ENCODE data around the gene LAMA2. TPM values are rescaled to one million over a fixed set of nuclear protein-coding genes. Genes with fewer than 3 reads are reported as not detected.

LAMA2 gene
- total and polyA plus RNA-seq, 5 donors from 2014 or later, result 0.06 to 0.47 (median 0.09) TPM

- ATAC-seq (ENCODE audit: low read depth in 2 of 2) (no peak), DNase-seq (no peak)
- no peaks in the 10 kb centered on the region for H3K27me3 Mint-ChIP-seq
- no peaks in the 10 kb centered on the region for H3K36me3 Mint-ChIP-seq
- peaks cover 4 to 34% (median 14%) of the 10 kb centered on the region in 4 donors for H3K4me1 Mint-ChIP-seq
- Histone ChIP-seq H3K36me3 (ENCODE audit: control insufficient read depth, insufficient read depth, low read length) (no peaks in the 10 kb centered on the region), H3K27me3 (ENCODE audit: control insufficient read depth, insufficient read depth, low read length) (no peaks in the 10 kb centered on the region), H3K27ac (ENCODE audit: insufficient read depth, low read length, poor library complexity, severe bottlenecking) (peak overlapping the region; percentile 47), H3K9me3 (ENCODE audit: control insufficient read depth in 2 of 2, low read length in 2 of 2) (no peaks in the 10 kb centered on the region), H3K4me1 (ENCODE audit: control insufficient read depth, insufficient read depth, low read length, poor library complexity, severe bottlenecking) (peaks cover 13% of the 10 kb centered on the region), H3K4me3 (ENCODE audit: low read depth, low read length) (no peak overlapping the region)
- no peaks in the 10 kb centered on the region for H3K9me3 Mint-ChIP-seq
- no peak overlapping the region for H3K27ac Mint-ChIP-seq
- no peak overlapping the region for H3K4me3 Mint-ChIP-seq
Observed at GRCh38 chr6:129279343-129280292, 396.7 kb downstream of the LAMA2 start.

DNA sequence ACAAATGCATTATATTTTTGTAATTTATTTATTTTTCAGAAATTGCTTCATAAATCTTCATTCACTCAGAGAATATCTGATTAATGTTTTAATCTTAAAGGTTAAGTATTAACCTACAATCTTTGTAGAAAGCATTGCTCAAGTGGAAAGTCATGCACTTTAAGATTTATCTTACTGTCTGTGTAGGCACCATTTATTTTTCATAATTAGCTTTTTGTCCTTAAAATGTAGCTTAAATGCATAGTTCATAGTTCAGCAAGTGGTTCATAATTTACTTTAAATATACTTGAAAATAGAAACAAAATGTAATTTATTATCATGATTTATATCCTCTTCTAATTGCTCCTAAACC is 397.3 kb downstream of the LAMA2 start:
- Mint-ChIP-seq H3K4me1 (peaks cover 4 to 34% (median 14%) of the 10 kb centered on the region in 4 donors), H3K9me3 (no peaks in the 10 kb centered on the region), H3K36me3 (no peaks in the 10 kb centered on the region), H3K4me3 (no peak overlapping the region), H3K27me3 (no peaks in the 10 kb centered on the region), H3K27ac (no peak overlapping the region)
- Histone ChIP-seq H3K36me3 (ENCODE audit: control insufficient read depth, insufficient read depth, low read length) (no peaks in the 10 kb centered on the region), H3K27ac (ENCODE audit: insufficient read depth, low read length, poor library complexity, severe bottlenecking) (peak overlapping the region; percentile 47), H3K9me3 (ENCODE audit: control insufficient read depth in 2 of 2, low read length in 2 of 2) (no peaks in the 10 kb centered on the region), H3K27me3 (ENCODE audit: control insufficient read depth, insufficient read depth, low read length) (no peaks in the 10 kb centered on the region), H3K4me3 (ENCODE audit: low read depth, low read length) (no peak overlapping the region), H3K4me1 (ENCODE audit: control insufficient read depth, insufficient read depth, low read length, poor library complexity, severe bottlenecking) (peaks cover 13% of the 10 kb centered on the region)
- DNase-seq (no peak), ATAC-seq (ENCODE audit: low read depth in 2 of 2) (no peak)

DNA sequence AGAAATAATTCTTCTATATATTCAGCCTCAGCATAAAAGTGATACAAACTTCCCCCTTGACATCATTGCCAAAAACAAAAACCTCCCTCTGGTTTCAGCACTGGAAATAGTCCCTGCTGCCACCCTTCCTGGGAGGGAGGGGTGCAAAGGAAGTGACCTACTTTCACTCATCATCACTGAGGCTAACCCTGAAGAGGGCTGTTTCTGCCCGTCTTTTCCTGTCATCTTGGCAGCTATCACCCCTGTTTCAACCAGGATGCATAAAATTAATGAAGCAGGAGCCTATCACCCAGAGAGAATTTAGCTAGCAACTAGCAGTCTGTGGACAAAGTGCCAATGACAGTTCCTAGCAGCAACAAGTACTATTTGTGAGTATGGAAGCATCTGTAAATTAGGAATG is 397.8 kb downstream of the LAMA2 start:
- H3K27ac Mint-ChIP-seq, result peak overlapping the region in 2 of 3 donors; percentile 12 to 38
- H3K4me3 ChIP-seq (ENCODE audit: low read depth, low read length), result peak overlapping the region; percentile 43

GRCh38 chr6:129281168-129281796 is 398.3 kb downstream of the LAMA2 start:
- H3K4me1 ChIP-seq (ENCODE audit: control insufficient read depth, insufficient read depth, low read length, poor library complexity, severe bottlenecking), result peaks cover 13% of the 10 kb centered on the region
- H3K9me3 ChIP-seq (ENCODE audit: control insufficient read depth in 2 of 2, low read length in 2 of 2), result no peaks in the 10 kb centered on the region
- no peaks in the 10 kb centered on the region for H3K27me3 ChIP-seq (ENCODE audit: control insufficient read depth, insufficient read depth, low read length)
- DNase-seq, result no peak
- no peak for ATAC-seq (ENCODE audit: low read depth in 2 of 2)
- no peaks in the 10 kb centered on the region for H3K36me3 ChIP-seq (ENCODE audit: control insufficient read depth, insufficient read depth, low read length)
- Mint-ChIP-seq H3K27ac (peak overlapping the region in 2 of 3 donors; percentile 38 to 53), H3K4me1 (peaks cover 4 to 34% (median 14%) of the 10 kb centered on the region in 4 donors), H3K9me3 (no peaks in the 10 kb centered on the region), H3K27me3 (no peaks in the 10 kb centered on the region), H3K36me3 (no peaks in the 10 kb centered on the region), H3K4me3 (peak overlapping the region in 2 of 4 donors; percentile 9 to 17)
- H3K4me3 ChIP-seq (ENCODE audit: low read depth, low read length), result peak overlapping the region; percentile 43
- peak overlapping the region; percentile 34 for H3K27ac ChIP-seq (ENCODE audit: insufficient read depth, low read length, poor library complexity, severe bottlenecking)

More for the DNA sequence above, 397.8 kb downstream of the LAMA2 start:
- no peaks in the 10 kb centered on the region for H3K27me3 ChIP-seq (ENCODE audit: control insufficient read depth, insufficient read depth, low read length)
- H3K4me1 Mint-ChIP-seq, result peaks cover 4 to 34% (median 14%) of the 10 kb centered on the region in 4 donors
- ATAC-seq (ENCODE audit: low read depth in 2 of 2) (peak; percentile 63 to 68), DNase-seq (peak; percentile 4 to 75 (median 30))
- H3K27me3 Mint-ChIP-seq, result no peaks in the 10 kb centered on the region
- H3K9me3 Mint-ChIP-seq, result no peaks in the 10 kb centered on the region
- H3K27ac ChIP-seq (ENCODE audit: insufficient read depth, low read length, poor library complexity, severe bottlenecking), result peak overlapping the region; percentile 34
- H3K36me3 ChIP-seq (ENCODE audit: control insufficient read depth, insufficient read depth, low read length), result no peaks in the 10 kb centered on the region
- peak overlapping the region in 3 of 4 donors; percentile 6 to 18 (median 9) for H3K4me3 Mint-ChIP-seq
- H3K9me3 ChIP-seq (ENCODE audit: control insufficient read depth in 2 of 2, low read length in 2 of 2), result no peaks in the 10 kb centered on the region
- no peaks in the 10 kb centered on the region for H3K36me3 Mint-ChIP-seq
- peaks cover 13% of the 10 kb centered on the region for H3K4me1 ChIP-seq (ENCODE audit: control insufficient read depth, insufficient read depth, low read length, poor library complexity, severe bottlenecking)

DNA sequence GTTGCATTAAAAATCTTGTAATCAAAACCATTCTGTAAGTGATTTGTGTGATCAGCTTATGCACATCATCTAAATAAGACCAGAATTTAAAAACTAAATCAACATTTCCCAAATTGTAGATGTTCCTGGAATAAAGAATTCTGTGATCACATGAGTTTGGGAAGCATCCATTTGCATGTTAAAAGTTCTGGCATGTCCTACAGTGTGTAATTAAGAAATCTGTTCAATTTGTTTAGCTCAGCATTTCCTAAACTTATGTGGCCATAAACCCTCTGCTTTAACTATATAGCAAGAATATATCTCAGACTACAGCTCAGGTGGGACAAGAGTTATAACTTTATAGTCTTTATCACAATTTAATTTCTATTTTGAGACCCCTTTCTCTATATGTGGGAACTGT is 399.1 kb downstream of the LAMA2 start:
- Histone ChIP-seq H3K27me3 (ENCODE audit: control insufficient read depth, insufficient read depth, low read length) (no peaks in the 10 kb centered on the region), H3K27ac (ENCODE audit: insufficient read depth, low read length, poor library complexity, severe bottlenecking) (no peak overlapping the region), H3K4me3 (ENCODE audit: low read depth, low read length) (no peak overlapping the region), H3K36me3 (ENCODE audit: control insufficient read depth, insufficient read depth, low read length) (no peaks in the 10 kb centered on the region), H3K9me3 (ENCODE audit: control insufficient read depth in 2 of 2, low read length in 2 of 2) (no peaks in the 10 kb centered on the region), H3K4me1 (ENCODE audit: control insufficient read depth, insufficient read depth, low read length, poor library complexity, severe bottlenecking) (peaks cover 13% of the 10 kb centered on the region)
- Mint-ChIP-seq H3K4me1 (peaks cover 4 to 34% (median 14%) of the 10 kb centered on the region in 4 donors), H3K27me3 (no peaks in the 10 kb centered on the region), H3K36me3 (no peaks in the 10 kb centered on the region), H3K27ac (no peak overlapping the region), H3K9me3 (no peaks in the 10 kb centered on the region), H3K4me3 (no peak overlapping the region)
- ATAC-seq (ENCODE audit: low read depth in 2 of 2), result no peak
- no peak for DNase-seq

DNA sequence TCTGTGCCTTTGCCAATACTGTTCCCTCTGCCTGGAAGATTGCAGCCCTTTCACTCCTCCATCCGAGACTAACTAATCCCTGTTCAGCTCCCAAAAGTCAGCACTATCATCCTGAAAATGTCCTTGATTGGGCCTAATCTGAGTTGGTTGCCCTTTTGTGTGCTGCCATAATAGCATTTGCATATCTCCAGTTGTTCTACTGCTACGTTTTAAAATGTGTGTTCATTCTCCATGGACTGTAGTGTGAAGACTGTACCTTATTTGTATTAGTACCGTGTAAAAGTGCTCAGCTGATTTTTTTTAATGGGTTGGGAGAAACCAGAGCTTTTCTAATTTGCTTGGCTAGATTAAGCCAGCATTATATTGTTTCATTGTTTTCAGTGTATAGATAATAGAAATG is 401.3 kb downstream of the LAMA2 start:
- Mint-ChIP-seq H3K4me3 (no peak overlapping the region), H3K4me1 (peaks cover 4 to 34% (median 12%) of the 10 kb centered on the region in 4 donors), H3K9me3 (no peaks in the 10 kb centered on the region), H3K27ac (peak overlapping the region in 1 of 3 donors; percentile 29), H3K27me3 (no peaks in the 10 kb centered on the region), H3K36me3 (no peaks in the 10 kb centered on the region)
- ATAC-seq (ENCODE audit: low read depth in 2 of 2) (no peak), DNase-seq (no peak)
- Histone ChIP-seq H3K27ac (ENCODE audit: insufficient read depth, low read length, poor library complexity, severe bottlenecking) (no peak overlapping the region), H3K36me3 (ENCODE audit: control insufficient read depth, insufficient read depth, low read length) (no peaks in the 10 kb centered on the region), H3K27me3 (ENCODE audit: control insufficient read depth, insufficient read depth, low read length) (peaks cover 3% of the 10 kb centered on the region), H3K9me3 (ENCODE audit: control insufficient read depth in 2 of 2, low read length in 2 of 2) (no peaks in the 10 kb centered on the region), H3K4me1 (ENCODE audit: control insufficient read depth, insufficient read depth, low read length, poor library complexity, severe bottlenecking) (peaks cover 13% of the 10 kb centered on the region), H3K4me3 (ENCODE audit: low read depth, low read length) (no peak overlapping the region)

GRCh38 chr6:129287231-129288177 is 404.6 kb downstream of the LAMA2 start:
- H3K4me1 ChIP-seq (ENCODE audit: control insufficient read depth, insufficient read depth, low read length, poor library complexity, severe bottlenecking), result no peaks in the 10 kb centered on the region
- Mint-ChIP-seq H3K9me3 (no peaks in the 10 kb centered on the region), H3K36me3 (no peaks in the 10 kb centered on the region), H3K4me3 (no peak overlapping the region), H3K4me1 (peaks cover 0 to 14% (median 2%) of the 10 kb centered on the region in 4 donors), H3K27ac (no peak overlapping the region), H3K27me3 (peaks cover 2% of the 10 kb centered on the region)
- DNase-seq, result no peak
- H3K36me3 ChIP-seq (ENCODE audit: control insufficient read depth, insufficient read depth, low read length), result no peaks in the 10 kb centered on the region
- H3K27ac ChIP-seq (ENCODE audit: insufficient read depth, low read length, poor library complexity, severe bottlenecking), result no peak overlapping the region
- H3K4me3 ChIP-seq (ENCODE audit: low read depth, low read length), result no peak overlapping the region
- no peaks in the 10 kb centered on the region for H3K9me3 ChIP-seq (ENCODE audit: control insufficient read depth in 2 of 2, low read length in 2 of 2)
- H3K27me3 ChIP-seq (ENCODE audit: control insufficient read depth, insufficient read depth, low read length), result peaks cover 3% of the 10 kb centered on the region
- no peak for ATAC-seq (ENCODE audit: low read depth in 2 of 2)
